Amniotic stem cell (primary cell): ENCODE data around the gene ASPA.

ENCODE experiments used
- DNase-seq: peaks from one replicate; lab custom pipeline; 2025; lab: John Stamatoyannopoulos, UW

ASPA gene

GRCh38 chr17:3534881-3535252, 59.1 kb downstream of the ASPA start:
- DNase-seq, result no peak

- DNase-seq, result peak; percentile 0
Measured at GRCh38 chr17:3535253-3535995, 59.6 kb downstream of the ASPA start.

GRCh38 chr17:3536716-3537115, 60.9 kb downstream of the ASPA start:
- no peak for DNase-seq

- no peak for DNase-seq
Measured at GRCh38 chr17:3539881-3540540, 64.2 kb downstream of the ASPA start.

GRCh38 chr17:3542410-3543088, 66.8 kb downstream of the ASPA start:
- DNase-seq, result no peak

- DNase-seq, result no peak
Measured at GRCh38 chr17:3543453-3543852, 67.7 kb downstream of the ASPA start.

GRCh38 chr17:3544365-3544764, 68.6 kb downstream of the ASPA start:
- DNase-seq, result no peak

- DNase-seq, result no peak
Measured at GRCh38 chr17:3545151-3545550, 69.4 kb downstream of the ASPA start.

GRCh38 chr17:3546521-3546920, 70.7 kb downstream of the ASPA start:
- DNase-seq, result no peak

GRCh38 chr17:3546997-3547396, 71.2 kb downstream of the ASPA start:
- DNase-seq, result no peak

GRCh38 chr17:3547628-3548027, 71.8 kb downstream of the ASPA start:
- no peak for DNase-seq

GRCh38 chr17:3549610-3550162, 73.9 kb downstream of the ASPA start:
- no peak for DNase-seq

- DNase-seq, result no peak
Measured at GRCh38 chr17:3551189-3551588, 75.4 kb downstream of the ASPA start.

GRCh38 chr17:3552916-3553315, 77.1 kb downstream of the ASPA start:
- DNase-seq, result no peak
